ENCODE measurements around the gene BSDC1.

Gene BSDC1

DNA sequence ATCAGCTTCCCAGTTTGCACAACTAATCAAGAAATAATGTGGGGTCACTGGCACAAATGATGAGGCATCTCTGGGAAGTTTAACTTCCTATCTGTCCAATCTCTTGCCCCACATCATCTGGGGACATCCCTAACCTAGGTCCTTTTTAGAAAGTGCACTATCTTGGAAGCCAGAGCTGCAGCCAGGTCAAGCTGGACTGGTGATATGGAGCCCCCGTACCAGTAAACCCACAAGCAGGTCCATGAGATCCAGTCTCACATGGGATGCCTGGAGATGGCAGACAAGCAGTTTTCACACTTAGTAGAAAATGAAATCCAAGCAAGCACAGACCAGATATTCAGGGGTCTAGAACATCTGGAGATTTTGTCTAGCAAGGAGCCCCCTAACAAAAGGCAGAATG lies 27.5 kb upstream of the BSDC1 start:
- TF ChIP-seq, protein P1, sequence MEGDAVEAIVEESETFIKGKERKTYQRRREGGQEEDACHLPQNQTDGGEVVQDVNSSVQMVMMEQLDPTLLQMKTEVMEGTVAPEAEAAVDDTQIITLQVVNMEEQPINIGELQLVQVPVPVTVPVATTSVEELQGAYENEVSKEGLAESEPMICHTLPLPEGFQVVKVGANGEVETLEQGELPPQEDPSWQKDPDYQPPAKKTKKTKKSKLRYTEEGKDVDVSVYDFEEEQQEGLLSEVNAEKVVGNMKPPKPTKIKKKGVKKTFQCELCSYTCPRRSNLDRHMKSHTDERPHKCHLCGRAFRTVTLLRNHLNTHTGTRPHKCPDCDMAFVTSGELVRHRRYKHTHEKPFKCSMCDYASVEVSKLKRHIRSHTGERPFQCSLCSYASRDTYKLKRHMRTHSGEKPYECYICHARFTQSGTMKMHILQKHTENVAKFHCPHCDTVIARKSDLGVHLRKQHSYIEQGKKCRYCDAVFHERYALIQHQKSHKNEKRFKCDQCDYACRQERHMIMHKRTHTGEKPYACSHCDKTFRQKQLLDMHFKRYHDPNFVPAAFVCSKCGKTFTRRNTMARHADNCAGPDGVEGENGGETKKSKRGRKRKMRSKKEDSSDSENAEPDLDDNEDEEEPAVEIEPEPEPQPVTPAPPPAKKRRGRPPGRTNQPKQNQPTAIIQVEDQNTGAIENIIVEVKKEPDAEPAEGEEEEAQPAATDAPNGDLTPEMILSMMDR (IDR thresholded peaks at IDR 0.05; ENCODE audit: extremely low read depth, insufficient read depth, missing control alignments) = no peak
- no peak for DNase-seq (ENCODE audit: low spot score)
- in situ Hi-C loops (cut with MboI; ENCODE audit: low pct_unique_long_range_greater_than_20kb, low sequenced_read_pairs, unreplicated experiment) = loop anchor here (25.0 kb wide), 2 partner anchors 209 to 759 kb away; partner anchors contain the start of genes CCDC28B, DCDC2B, EIF3I and IQCC

- in situ Hi-C loops (cut with MboI; ENCODE audit: low pct_unique_long_range_greater_than_20kb, low sequenced_read_pairs, unreplicated experiment) = loop anchor here (25.0 kb wide), 2 partner anchors 202 to 752 kb away; partner anchors contain the start of genes CCDC28B, DCDC2B, EIF3I and IQCC
- no peak for DNase-seq (ENCODE audit: low spot score)
- TF ChIP-seq, protein P1 (IDR thresholded peaks at IDR 0.05; ENCODE audit: extremely low read depth, insufficient read depth, missing control alignments) = no peak
Observed at GRCh38 chr1:32414186-32414886, 20.1 kb upstream of the BSDC1 start.

DNA sequence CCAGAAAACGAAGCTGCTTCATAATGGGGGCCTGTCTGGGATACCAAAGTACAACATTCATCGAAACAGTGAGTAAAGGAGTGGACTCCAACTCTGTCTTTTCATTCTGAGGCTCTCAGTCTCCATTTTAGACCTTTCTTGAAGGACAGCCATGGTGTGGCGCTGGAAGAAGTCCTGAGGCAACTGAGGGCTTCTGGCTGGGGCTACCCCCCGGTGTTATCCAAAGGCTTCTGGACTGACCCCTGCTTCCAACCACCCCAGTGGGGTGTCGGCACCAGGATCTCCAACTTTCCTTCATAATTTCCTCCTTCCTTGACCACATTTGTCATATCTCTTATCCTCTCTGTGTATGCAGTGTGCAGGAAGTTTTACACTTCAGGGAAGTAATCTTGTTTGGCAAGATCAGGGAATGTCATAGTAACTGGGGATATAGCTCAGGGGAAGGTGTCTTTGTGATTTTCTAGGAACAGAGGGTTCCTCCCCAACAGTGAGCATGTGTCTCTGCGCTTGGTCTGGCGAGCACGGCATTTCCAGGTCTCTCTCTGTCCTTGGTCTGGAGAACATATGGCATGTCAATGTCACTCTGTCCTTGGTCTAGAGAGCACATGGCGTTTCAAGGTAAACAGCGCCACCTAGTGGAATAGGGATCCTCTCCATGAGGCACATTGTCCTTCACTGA lies 19.4 kb upstream of the BSDC1 start:
- in situ Hi-C loops (cut with MboI; ENCODE audit: low pct_unique_long_range_greater_than_20kb, low sequenced_read_pairs, unreplicated experiment) = loop anchor here (25.0 kb wide), 2 partner anchors 201 to 751 kb away; partner anchors contain the start of genes CCDC28B, DCDC2B, EIF3I and IQCC
- DNase-seq (ENCODE audit: low spot score) = peak; percentile 63
- TF ChIP-seq, protein P1 (IDR thresholded peaks at IDR 0.05; ENCODE audit: extremely low read depth, insufficient read depth, missing control alignments) = peak; percentile 81

DNA sequence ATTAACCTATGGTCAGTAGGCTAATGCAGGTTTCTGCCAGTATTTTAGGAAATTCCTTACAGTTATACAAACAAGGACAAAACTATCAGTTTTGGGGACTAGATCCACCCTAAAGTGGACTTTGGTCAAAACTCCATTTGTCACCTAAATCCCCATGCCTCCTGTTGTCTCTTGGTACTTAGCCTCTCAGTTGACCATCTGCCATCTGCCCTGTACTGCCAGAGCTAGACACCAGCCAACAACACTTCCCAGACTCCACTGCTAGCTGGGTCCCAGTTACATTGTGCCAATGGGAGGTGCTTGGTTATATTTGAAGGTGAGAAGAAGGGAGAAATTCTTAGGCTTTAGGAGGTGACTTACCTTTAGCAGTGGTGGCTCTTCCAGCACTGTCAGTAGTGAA lies 17.0 kb upstream of the BSDC1 start:
- TF ChIP-seq, protein P1 (IDR thresholded peaks at IDR 0.05; ENCODE audit: extremely low read depth, insufficient read depth, missing control alignments) = no peak
- in situ Hi-C loops (cut with MboI; ENCODE audit: low pct_unique_long_range_greater_than_20kb, low sequenced_read_pairs, unreplicated experiment) = loop anchor here (25.0 kb wide), 2 partner anchors 199 to 749 kb away; partner anchors contain the start of genes CCDC28B, DCDC2B, EIF3I and IQCC
- no peak for DNase-seq (ENCODE audit: low spot score)

- TF ChIP-seq, protein P1 (IDR thresholded peaks at IDR 0.05; ENCODE audit: extremely low read depth, insufficient read depth, missing control alignments) = no peak
- in situ Hi-C loops (cut with MboI; ENCODE audit: low pct_unique_long_range_greater_than_20kb, low sequenced_read_pairs, unreplicated experiment) = loop anchor here (25.0 kb wide), 2 partner anchors 194 to 744 kb away; partner anchors contain the start of genes CCDC28B, DCDC2B, EIF3I and IQCC
- no peak for DNase-seq (ENCODE audit: low spot score)
Observed at GRCh38 chr1:32406629-32407111, 12.4 kb upstream of the BSDC1 start.

- in situ Hi-C loops (cut with MboI; ENCODE audit: low pct_unique_long_range_greater_than_20kb, low sequenced_read_pairs, unreplicated experiment) = loop anchor here (25.0 kb wide), 2 partner anchors 194 to 744 kb away; partner anchors contain the start of genes CCDC28B, DCDC2B, EIF3I and IQCC
- TF ChIP-seq, protein P1 (IDR thresholded peaks at IDR 0.05; ENCODE audit: extremely low read depth, insufficient read depth, missing control alignments) = no peak
Observed at GRCh38 chr1:32405672-32406467, 11.6 kb upstream of the BSDC1 start.

More at GRCh38 chr1:32405672-32406467, 11.6 kb upstream of the BSDC1 start:
- DNase-seq (ENCODE audit: low spot score) = no peak
